HG02759 (cell line): ENCODE data around the gene ARHGEF25.
"Not testable (repeated sequence)": the region's sequence is repeated elsewhere in the genome, so short reads cannot be mapped to it uniquely, and the experiment has no call there.

ENCODE experiments used
- ATAC-seq: cut with Tn5 transposase; IDR thresholded peaks from one replicate; pipeline ENCODE4 v1.9.1; 2021; ENCODE audit warnings: mild to moderate bottlenecking, moderate library complexity; ENCODE audit not compliant: unreplicated experiment

ARHGEF25 gene

GRCh38 chr12:57584690-57585089 is 26.5 kb upstream of the ARHGEF25 start:
- ATAC-seq, result no peak

GRCh38 chr12:57585156-57585555 is 26.1 kb upstream of the ARHGEF25 start:
- no peak for ATAC-seq

DNA sequence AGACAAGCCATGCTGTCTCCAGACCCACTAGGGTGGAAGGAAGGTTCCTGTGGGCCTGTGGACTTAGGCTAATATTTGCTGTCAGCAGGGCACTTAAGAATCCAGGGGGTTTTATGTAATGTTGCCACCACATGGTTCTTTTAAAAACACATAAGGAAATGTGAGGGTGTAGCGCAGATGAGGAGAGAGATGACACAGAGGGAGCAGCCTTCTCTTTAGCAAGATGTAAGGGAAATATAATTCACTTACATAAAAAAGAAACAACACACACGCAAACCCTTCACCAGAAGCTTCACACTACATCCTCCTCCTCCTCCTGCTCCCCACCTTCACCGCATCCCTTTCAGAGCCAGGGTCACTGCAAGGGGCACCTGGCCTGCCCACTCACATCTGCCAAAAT is 25.1 kb upstream of the ARHGEF25 start:
- ATAC-seq, result no peak

DNA sequence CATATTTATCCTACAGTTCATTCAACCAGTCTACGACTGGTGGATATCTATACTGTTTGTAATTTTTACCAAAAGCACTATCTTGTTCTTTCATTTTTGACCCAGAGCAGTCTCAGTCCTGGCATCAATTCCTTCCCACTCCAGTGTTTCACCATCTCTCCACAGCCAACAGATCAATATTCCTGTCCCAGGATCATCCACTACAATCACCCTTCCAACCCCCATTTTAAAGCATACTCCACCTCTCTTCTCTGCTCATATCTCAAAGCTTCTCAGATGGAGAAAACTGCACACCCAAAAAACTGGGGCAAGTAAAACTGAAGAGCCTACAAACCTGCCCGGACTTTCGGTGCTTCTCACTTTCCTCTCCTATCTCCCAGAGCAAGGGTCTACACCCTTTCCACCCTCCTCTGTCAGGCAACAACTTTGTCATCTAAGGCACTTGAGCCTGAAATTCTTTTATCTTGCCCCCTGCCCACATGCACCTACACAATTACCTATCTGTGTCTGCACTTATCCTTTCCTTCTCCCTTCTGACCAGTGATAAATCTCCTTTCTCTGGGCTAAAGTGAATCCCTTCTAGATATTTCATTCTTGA is 24.3 kb upstream of the ARHGEF25 start:
- no peak for ATAC-seq

- ATAC-seq, result not testable (repeated sequence)
Observed at GRCh38 chr12:57588951-57589610, 22.2 kb upstream of the ARHGEF25 start.

GRCh38 chr12:57590479-57590863 is 20.8 kb upstream of the ARHGEF25 start:
- ATAC-seq, result no peak

GRCh38 chr12:57590864-57591781 is 20.1 kb upstream of the ARHGEF25 start, which contains the start of gene PIP4K2C:
Gene PIP4K2C (plus strand): TSS chr12:57591192. CDS start chr12:57591290, 98 bp downstream.
- ATAC-seq, result peak; percentile 99

GRCh38 chr12:57591782-57592325 is 19.4 kb upstream of the ARHGEF25 start:
- peak; percentile 14 for ATAC-seq

- ATAC-seq, result no peak
Observed at GRCh38 chr12:57592551-57593165, 18.6 kb upstream of the ARHGEF25 start.

GRCh38 chr12:57593187-57593586 is 18.0 kb upstream of the ARHGEF25 start:
- ATAC-seq, result no peak

DNA sequence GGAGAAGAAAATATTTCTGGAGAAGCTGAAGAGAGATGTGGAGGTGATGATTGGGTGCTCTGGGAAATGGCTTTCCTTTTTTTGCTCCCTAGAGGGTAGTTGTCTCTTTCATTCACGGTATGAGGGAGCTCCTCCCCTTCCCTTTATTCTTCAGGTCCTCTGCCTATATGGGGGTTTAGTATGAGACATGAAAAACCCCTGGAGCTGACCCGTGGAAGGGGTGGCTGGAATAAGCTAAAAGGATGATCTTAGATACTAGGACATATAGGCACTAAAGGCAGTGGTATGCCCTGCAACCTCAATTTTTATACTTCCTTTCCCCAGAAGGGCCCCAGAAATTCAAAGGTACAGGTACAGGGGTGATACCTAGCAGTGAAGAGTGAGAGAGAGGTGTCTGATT is 10.8 kb upstream of the ARHGEF25 start:
- no peak for ATAC-seq

DNA sequence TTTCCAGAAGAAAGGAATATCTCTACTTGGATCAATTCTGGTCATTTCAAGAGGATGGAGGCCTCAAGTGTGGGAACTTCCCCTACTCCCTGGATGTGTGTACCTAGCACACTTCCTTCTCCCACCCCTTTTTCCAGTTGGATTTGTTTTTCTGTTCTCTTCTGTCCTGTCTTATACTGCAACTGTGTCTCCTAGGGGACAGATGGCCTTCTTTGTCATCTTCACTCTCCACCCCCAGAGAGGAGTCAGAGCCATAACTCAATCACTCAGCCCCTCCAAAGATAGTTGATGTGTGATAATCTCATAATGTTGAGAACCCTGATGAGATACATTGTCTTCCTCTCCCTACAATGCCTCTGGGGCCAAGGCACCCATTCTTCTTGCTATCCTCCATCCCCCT is 8.7 kb upstream of the ARHGEF25 start:
- no peak for ATAC-seq

GRCh38 chr12:57603324-57603723 is 7.9 kb upstream of the ARHGEF25 start:
- ATAC-seq, result no peak

DNA sequence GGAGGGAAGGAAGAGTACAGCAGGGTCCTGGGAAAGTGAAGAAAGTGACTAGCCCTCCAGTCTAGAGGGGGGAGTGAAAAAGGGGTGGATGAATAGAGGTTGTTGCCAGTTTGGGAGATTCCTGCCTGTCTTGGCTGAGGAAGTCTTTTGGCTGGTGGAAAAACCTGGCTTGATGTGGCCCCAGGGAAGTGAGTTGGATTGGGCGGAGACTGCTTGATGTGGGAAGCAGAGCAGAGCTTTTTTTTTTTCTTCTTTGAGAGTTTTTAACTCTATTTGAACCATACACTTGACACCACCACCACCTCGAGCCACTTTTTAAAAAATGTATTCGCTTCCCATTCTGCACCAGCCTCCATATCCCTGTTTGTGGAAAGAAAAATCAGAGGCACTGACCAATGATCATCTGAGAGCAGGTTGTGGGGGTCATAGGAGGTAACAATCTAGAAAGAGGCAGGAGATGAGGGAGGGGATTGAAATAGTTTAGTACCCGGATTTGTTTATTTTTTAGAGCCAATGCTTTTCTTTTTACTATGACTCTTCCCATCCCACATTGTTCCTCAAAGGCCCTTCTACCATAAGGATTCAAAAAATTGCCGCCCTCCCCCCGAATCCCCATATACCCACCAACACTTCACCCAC is 7.3 kb upstream of the ARHGEF25 start:
- no peak for ATAC-seq

DNA sequence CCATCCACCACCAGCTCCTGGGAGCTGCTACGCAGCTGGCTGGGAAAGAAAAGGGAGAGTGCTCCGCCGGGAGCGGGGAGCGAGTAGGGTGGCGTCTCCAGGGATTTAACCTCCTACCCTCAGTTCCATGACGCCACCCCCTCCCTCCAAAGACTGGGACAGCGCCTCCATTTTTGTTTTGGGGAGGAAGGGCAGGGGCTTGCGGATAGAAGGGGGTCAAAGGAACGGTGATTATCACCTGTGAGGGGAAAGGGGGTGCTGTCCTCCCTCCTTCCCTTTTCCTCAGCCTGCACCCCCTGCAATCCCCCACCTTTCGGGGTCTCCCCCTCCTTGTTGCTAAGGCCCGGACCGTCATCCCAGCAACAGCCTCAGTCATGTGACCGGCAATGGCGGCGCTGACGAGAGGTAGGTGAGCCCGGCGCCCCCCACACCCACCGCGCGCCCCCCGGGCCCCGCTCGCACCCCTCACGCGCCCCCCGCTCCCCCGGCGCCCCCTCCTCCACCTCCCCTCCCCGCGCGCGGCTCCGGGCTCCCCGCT is 6.7 kb upstream of the ARHGEF25 start, which contains the start of gene DTX3:
TSS of gene DTX3 (plus strand) at position 371 of the 538 bp plus-strand sequence. CDS start 1,694 bp downstream, outside the sequence.
- ATAC-seq, result peak; percentile 73

DNA sequence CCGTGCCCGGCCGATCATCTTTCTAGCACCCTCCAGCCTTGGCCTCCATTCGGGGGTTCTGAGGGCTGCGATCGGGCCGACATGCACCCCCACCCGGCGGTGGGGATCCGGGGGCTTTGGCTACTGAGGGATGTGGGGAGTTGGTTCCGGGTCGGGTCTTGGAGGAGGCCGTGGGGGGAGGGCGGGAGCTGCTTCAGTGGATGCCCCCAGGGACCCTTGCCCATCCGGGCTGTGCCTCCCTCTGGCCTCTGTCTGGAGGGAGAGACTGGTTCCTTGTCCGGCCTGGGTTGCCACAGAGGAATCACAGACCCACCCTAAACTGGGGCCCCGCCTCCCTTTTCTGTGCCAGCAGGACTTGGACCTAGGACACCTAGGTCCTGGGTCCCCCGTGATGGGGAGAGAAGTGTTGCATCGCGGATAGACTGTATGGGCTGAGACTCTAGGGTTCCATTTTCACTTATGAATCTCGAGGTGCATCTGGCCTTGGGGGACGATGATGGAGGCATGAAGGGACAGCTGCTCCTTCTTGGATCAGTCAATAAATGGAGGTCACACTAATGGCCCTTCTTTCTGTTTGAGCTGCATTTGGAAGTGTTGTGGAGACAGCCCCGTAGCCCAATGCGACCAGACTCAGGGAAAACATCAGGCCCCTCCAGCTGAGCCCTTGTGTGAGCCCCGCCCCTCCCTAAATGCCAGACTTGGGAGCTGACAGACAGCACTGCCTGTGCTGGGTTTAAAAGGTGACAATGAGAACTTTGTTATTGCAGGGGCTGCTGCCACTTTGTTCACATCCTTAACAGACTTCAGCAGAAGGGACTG is 6.0 kb upstream of the ARHGEF25 start:
- ATAC-seq, result peak; percentile 29

DNA sequence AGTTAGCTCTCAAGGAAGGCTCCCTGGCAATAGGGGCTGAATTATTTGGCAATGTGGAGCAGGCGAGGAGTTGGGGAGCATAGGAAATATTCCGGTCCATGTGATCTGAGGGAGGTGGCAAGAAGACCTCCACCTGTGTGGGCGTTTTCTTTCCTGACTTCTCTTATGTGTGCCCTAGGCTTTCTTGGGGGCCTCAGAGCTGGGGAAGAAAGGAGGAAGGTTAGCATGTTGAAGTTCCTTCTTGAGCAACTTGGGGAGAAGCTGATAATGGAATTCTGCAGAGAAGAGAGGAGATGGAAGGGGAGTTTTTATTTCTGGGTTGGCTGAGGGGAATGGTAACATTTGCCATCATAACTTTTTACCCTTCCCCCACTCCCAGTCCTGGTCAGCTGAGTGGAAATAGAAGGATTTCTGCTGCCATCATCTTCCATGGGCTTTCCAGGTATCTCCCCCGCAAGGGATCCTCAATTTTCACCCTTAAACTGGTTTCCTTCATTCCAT is 5.4 kb upstream of the ARHGEF25 start:
- ATAC-seq, result no peak

GRCh38 chr12:57606399-57606798 is 4.8 kb upstream of the ARHGEF25 start:
- ATAC-seq, result no peak

- ATAC-seq, result no peak
Observed at GRCh38 chr12:57606821-57607220, 4.4 kb upstream of the ARHGEF25 start.
